HT-29 (cell line): ENCODE measurements around the gene SORCS2. TPM values are rescaled to one million over a fixed set of nuclear protein-coding genes. Genes with fewer than 3 reads are reported as not detected.
A peak's percentile ranks its signal among the peaks of the same experiment; 100 is the strongest.

ENCODE experiments used
- DNase-seq: peaks from one replicate; pipeline ENCODE4 v3.0.0-alpha.2; 2015; ENCODE audit warnings: low spot score
- total RNA-seq: library from RNA; depleted of rRNA; stranded (reverse); fragments of >200 nt; shearing (Covaris generic); gene quantifications from 2 replicates; pipeline ENCODE4 v1.2.3, GENCODE V29; 2014

SORCS2 gene
- total RNA-seq, 1 experiment from 2014 or later = not detected

GRCh38 chr4:7222521-7222920 is 30.2 kb downstream of the SORCS2 start:
- no peak for DNase-seq

- DNase-seq = no peak
Measured at GRCh38 chr4:7223541-7223940, 31.2 kb downstream of the SORCS2 start.

GRCh38 chr4:7224001-7224400 is 31.7 kb downstream of the SORCS2 start:
- no peak for DNase-seq

GRCh38 chr4:7224878-7225533 is 32.7 kb downstream of the SORCS2 start:
- DNase-seq = no peak

GRCh38 chr4:7226439-7226838 is 34.1 kb downstream of the SORCS2 start:
- DNase-seq = no peak

- DNase-seq = no peak
Measured at GRCh38 chr4:7227008-7227407, 34.7 kb downstream of the SORCS2 start.

GRCh38 chr4:7228734-7229133 is 36.4 kb downstream of the SORCS2 start:
- DNase-seq = no peak

- no peak for DNase-seq
Measured at GRCh38 chr4:7232061-7232650, 39.8 kb downstream of the SORCS2 start.

- no peak for DNase-seq
Measured at GRCh38 chr4:7233006-7233580, 40.8 kb downstream of the SORCS2 start.

GRCh38 chr4:7233601-7234000 is 41.3 kb downstream of the SORCS2 start:
- DNase-seq = no peak

GRCh38 chr4:7234355-7235029 is 42.2 kb downstream of the SORCS2 start:
- DNase-seq = no peak

GRCh38 chr4:7235030-7235380 is 42.7 kb downstream of the SORCS2 start:
- no peak for DNase-seq

- no peak for DNase-seq
Measured at GRCh38 chr4:7236847-7237246, 44.5 kb downstream of the SORCS2 start.

- no peak for DNase-seq
Measured at GRCh38 chr4:7237873-7238272, 45.5 kb downstream of the SORCS2 start.

- peak; percentile 7 for DNase-seq
Measured at GRCh38 chr4:7238300-7238960, 46.1 kb downstream of the SORCS2 start.

- DNase-seq = no peak
Measured at GRCh38 chr4:7239101-7239820, 46.9 kb downstream of the SORCS2 start.

- no peak for DNase-seq
Measured at GRCh38 chr4:7239844-7240243, 47.5 kb downstream of the SORCS2 start.

GRCh38 chr4:7240306-7240705 is 48.0 kb downstream of the SORCS2 start:
- DNase-seq = no peak

- DNase-seq = no peak
Measured at GRCh38 chr4:7241597-7242125, 49.3 kb downstream of the SORCS2 start.

GRCh38 chr4:7242766-7243165 is 50.4 kb downstream of the SORCS2 start:
- DNase-seq = no peak

- DNase-seq = no peak
Measured at GRCh38 chr4:7243609-7244330, 51.4 kb downstream of the SORCS2 start.
